ENCODE data around the gene MAP4K4.
"Not testable (repeated sequence)": the region's sequence is repeated elsewhere in the genome, so short reads cannot be mapped to it uniquely, and the experiment has no call there.

Gene MAP4K4

GRCh38 chr2:101770726-101771125 is 73.2 kb downstream of the MAP4K4 start:
- DNase-seq, result no peak

- DNase-seq, result no peak
Observed at GRCh38 chr2:101771227-101771902, 73.9 kb downstream of the MAP4K4 start.

- DNase-seq, result no peak
Observed at GRCh38 chr2:101771910-101772321, 74.4 kb downstream of the MAP4K4 start.

GRCh38 chr2:101773137-101773536 is 75.6 kb downstream of the MAP4K4 start:
- DNase-seq, result no peak

- DNase-seq, result not testable (repeated sequence)
Observed at GRCh38 chr2:101773961-101774360, 76.5 kb downstream of the MAP4K4 start.

- DNase-seq, result no peak
Observed at GRCh38 chr2:101775092-101775491, 77.6 kb downstream of the MAP4K4 start.

GRCh38 chr2:101775636-101776035 is 78.1 kb downstream of the MAP4K4 start:
- DNase-seq, result no peak

- DNase-seq, result no peak
Observed at GRCh38 chr2:101776172-101777043, 78.9 kb downstream of the MAP4K4 start.

- no peak for DNase-seq
Observed at GRCh38 chr2:101777337-101777736, 79.8 kb downstream of the MAP4K4 start.

- no peak for DNase-seq
Observed at GRCh38 chr2:101778102-101778501, 80.6 kb downstream of the MAP4K4 start.

- DNase-seq, result no peak
Observed at GRCh38 chr2:101779190-101779589, 81.7 kb downstream of the MAP4K4 start.

- DNase-seq, result no peak
Observed at GRCh38 chr2:101779656-101780055, 82.1 kb downstream of the MAP4K4 start.

- no peak for DNase-seq
Observed at GRCh38 chr2:101781326-101781725, 83.8 kb downstream of the MAP4K4 start.

GRCh38 chr2:101781791-101782426 is 84.4 kb downstream of the MAP4K4 start:
- no peak for DNase-seq

- no peak for DNase-seq
Observed at GRCh38 chr2:101782427-101782792, 84.9 kb downstream of the MAP4K4 start.

- DNase-seq, result no peak
Observed at GRCh38 chr2:101787097-101787496, 89.6 kb downstream of the MAP4K4 start.

GRCh38 chr2:101788565-101788964 is 91.1 kb downstream of the MAP4K4 start:
- DNase-seq, result no peak

- no peak for DNase-seq
Observed at GRCh38 chr2:101788995-101789970, 91.8 kb downstream of the MAP4K4 start.

- no peak for DNase-seq
Observed at GRCh38 chr2:101790416-101790815, 92.9 kb downstream of the MAP4K4 start.

GRCh38 chr2:101790857-101791256 is 93.3 kb downstream of the MAP4K4 start:
- DNase-seq, result no peak

GRCh38 chr2:101792208-101792607 is 94.7 kb downstream of the MAP4K4 start:
- no peak for DNase-seq

- DNase-seq, result no peak
Observed at GRCh38 chr2:101793277-101793969, 95.9 kb downstream of the MAP4K4 start.

Measured in activated gamma-delta T cell (primary cell).